Mucosa of descending colon (tissue), 3 donors: ENCODE results near the gene FOXL2NB. TPM values are rescaled to one million over a fixed set of nuclear protein-coding genes. Genes with fewer than 3 reads are reported as not detected.

ENCODE experiments used
- ATAC-seq: fragments of 200-7000 bp; cut with Tn5 transposase; one replicate; pipeline ENCODE4 v1.9.1; 2020; ENCODE audit warnings: mild to moderate bottlenecking, moderate library complexity
- DNase-seq, 3 donors: peaks; one replicate each; pipeline ENCODE4 v3.0.0-alpha.2; 2020
- H3K36me3 ChIP-seq: fragments of 200-600 bp; one replicate; pipeline ENCODE4 v1.8.0; 2021; ENCODE audit warnings: low read depth, mild to moderate bottlenecking
- H3K4me1 ChIP-seq: fragments of 200-600 bp; one replicate; pipeline ENCODE4 v1.8.0; 2021; ENCODE audit warnings: low read depth, mild to moderate bottlenecking
- H3K4me3 ChIP-seq: fragments of 200-600 bp; one replicate; pipeline ENCODE4 v1.8.0; 2021; ENCODE audit warnings: mild to moderate bottlenecking
- H3K9me3 ChIP-seq: fragments of 200-600 bp; one replicate; pipeline ENCODE4 v1.8.0; 2021; ENCODE audit warnings: mild to moderate bottlenecking
- CTCF ChIP-seq: fragments of 200-600 bp; IDR thresholded peaks from one replicate; pipeline ENCODE4 v1.8.0; 2022; ENCODE audit warnings: antibody characterized with exemption, mild to moderate bottlenecking
- intact Hi-C, 2 donors: fragments of 100-400 bp; cut with DNase I in 1 of 2; cut with micrococcal nuclease in 1 of 2; formaldehyde crosslinking; loops; one replicate each; pipeline versions ENCODE4 v1.11.0 to v1.11.1; 2022; cut with DNase I, micrococcal nuclease
- total RNA-seq, 3 donors: library from RNA; stranded (reverse); fragmentation: NEBNext Ultra II Directional in 2 of 3; extraction: Animal tissue kit (Norgen Biotek cat#: 25700) in 2 of 3; gene quantifications; one replicate each; pipeline versions ENCODE4 v1.2.1 to v1.2.4, GENCODE V29; 2021 to 2023
- donor health status: DM: no; HTN: no; CAD: no; lungs with moderate emphysema.
- donor health status: DM: no; HTN: no; CAD: no.
- donor health status: DM: no; HTN: yes; CAD: no.

FOXL2NB gene
- total RNA-seq, 3 donors from 2014 or later: 0.17 TPM; not detected in 2

- Histone ChIP-seq H3K36me3 (no peaks in the 10 kb centered on the region), H3K4me1 (no peaks in the 10 kb centered on the region), H3K4me3 (no peak overlapping the region), H3K9me3 (no peaks in the 10 kb centered on the region)
- ATAC-seq (no peak), DNase-seq (no peak)
- intact Hi-C loops: no loop called here
- TF ChIP-seq CTCF: no peak
Measured at GRCh38 chr3:138984816-138985215, 37.8 kb downstream of the FOXL2NB start.

- no peaks in the 10 kb centered on the region for H3K4me1 ChIP-seq
- no peaks in the 10 kb centered on the region for H3K9me3 ChIP-seq
- no peak for ATAC-seq
- H3K36me3 ChIP-seq: no peaks in the 10 kb centered on the region
- DNase-seq: no peak
- no peak overlapping the region for H3K4me3 ChIP-seq
- TF ChIP-seq CTCF: no peak
- intact Hi-C loops: no loop called here
Measured at GRCh38 chr3:138985932-138986331, 38.9 kb downstream of the FOXL2NB start.

GRCh38 chr3:138987181-138987580, 40.2 kb downstream of the FOXL2NB start:
- H3K36me3 ChIP-seq: no peaks in the 10 kb centered on the region
- intact Hi-C loops: no loop called here

GRCh38 chr3:138995706-138996105, 48.7 kb downstream of the FOXL2NB start:
- H3K9me3 ChIP-seq: no peaks in the 10 kb centered on the region
- ATAC-seq: no peak
- H3K4me3 ChIP-seq: no peak overlapping the region
- H3K36me3 ChIP-seq: no peaks in the 10 kb centered on the region
- TF ChIP-seq CTCF: no peak
- no peaks in the 10 kb centered on the region for H3K4me1 ChIP-seq
- no peak for DNase-seq
- intact Hi-C loops: no loop called here

More at GRCh38 chr3:138987181-138987580, 40.2 kb downstream of the FOXL2NB start:
- Histone ChIP-seq H3K4me3 (no peak overlapping the region), H3K9me3 (no peaks in the 10 kb centered on the region), H3K4me1 (no peaks in the 10 kb centered on the region)
- DNase-seq (no peak), ATAC-seq (no peak)
- no peak for TF ChIP-seq CTCF

Other genes with a start within 250 kb of the FOXL2NB start
- gene PIK3CB, start 112.3 kb upstream of the FOXL2NB start, total RNA-seq: 10 to 100 TPM; 44.3 to 57.9 (median 51.8) TPM
- gene FOXL2, start 80 bp upstream of the FOXL2NB start, total RNA-seq: under 1 TPM in 1 of 3 donors, not detected in 2; 0.09 TPM
- gene PRR23A, start 59.1 kb downstream of the FOXL2NB start, total RNA-seq: not detected
- gene PRR23B, start 73.7 kb downstream of the FOXL2NB start, total RNA-seq: not detected
- not detected for gene PRR23C, start 97.7 kb downstream of the FOXL2NB start, total RNA-seq